GM19238 (cell line): Measurements from ENCODE around the gene GAST.

Source experiments
- DNase-seq: peaks from one replicate; pipeline ENCODE4 v3.0.0; 2011; ENCODE audit warnings: low spot score; ENCODE audit not compliant: insufficient read length

GAST gene

GRCh38 chr17:41707803-41708669, 4.1 kb upstream of the GAST start:
- DNase-seq = no peak

DNA sequence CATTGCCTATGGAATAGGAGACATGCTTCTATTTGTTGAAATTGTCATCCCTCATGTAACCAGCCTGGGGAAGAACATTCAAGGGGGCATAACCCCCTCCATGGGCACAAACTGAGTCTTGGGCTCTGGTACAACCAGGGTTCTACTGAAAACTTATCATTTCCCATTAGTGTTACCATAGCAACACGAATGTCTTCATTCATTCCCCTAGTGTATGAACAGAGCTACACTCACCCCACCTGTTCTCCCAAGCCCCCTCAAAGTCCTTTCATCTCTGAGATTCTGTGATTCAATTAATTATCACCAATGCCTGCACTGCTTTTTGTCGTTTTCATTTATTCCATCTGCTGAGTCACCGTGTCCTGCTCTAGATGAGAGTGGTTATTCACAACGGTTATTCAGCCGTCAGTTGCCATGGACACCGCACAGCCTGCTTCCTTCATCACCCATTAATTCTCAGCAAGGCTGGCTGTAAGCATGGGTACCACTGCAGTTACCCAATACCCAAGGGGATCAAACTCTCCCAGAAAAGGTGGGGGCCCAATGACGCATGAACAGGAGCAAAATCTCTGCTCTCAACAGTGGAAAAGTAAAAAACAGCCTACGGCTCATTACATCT, 1.6 kb upstream of the GAST start:
- no peak for DNase-seq

DNA sequence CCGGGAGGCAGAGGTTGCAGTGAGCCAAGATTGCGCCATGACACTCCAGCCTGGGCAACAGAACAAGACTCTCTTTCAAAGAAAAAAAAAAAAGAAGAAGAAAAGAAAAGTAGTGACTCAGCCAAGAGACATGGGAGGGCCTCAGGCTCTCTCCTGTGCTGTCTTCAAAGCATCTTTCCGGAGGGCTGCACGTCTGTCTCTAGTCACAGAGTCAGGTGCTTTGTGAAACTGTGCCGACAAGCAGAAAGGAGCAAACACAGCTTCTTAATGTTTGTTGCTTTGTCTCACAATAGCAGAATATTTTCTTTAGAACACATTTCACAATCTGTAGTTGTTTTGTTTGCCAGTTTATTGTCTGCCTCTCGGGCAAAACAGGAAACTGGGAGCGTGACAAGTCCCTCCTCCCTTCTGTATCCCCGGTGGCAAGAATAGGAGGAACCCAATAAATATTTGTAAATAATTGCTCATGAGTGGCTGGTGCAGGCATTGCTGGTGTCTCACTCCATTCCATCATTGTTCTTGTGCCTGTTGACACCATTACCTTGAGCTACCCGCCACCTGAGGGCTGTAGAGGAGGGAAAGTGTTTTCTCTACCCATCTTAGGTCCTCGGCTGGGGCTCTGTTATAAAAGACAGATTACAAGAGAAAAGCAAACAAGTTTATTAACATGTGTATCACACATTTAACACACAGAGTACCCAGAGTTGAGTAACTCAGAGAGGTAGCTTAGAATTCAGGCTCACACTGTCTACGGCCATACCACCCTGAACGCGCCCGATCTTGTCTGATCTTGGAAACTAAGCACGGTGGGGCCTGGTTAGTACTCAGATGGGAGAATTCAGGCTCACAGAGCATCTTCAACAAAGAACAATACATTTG, 5.5 kb downstream of the GAST start:
- no peak for DNase-seq

DNA sequence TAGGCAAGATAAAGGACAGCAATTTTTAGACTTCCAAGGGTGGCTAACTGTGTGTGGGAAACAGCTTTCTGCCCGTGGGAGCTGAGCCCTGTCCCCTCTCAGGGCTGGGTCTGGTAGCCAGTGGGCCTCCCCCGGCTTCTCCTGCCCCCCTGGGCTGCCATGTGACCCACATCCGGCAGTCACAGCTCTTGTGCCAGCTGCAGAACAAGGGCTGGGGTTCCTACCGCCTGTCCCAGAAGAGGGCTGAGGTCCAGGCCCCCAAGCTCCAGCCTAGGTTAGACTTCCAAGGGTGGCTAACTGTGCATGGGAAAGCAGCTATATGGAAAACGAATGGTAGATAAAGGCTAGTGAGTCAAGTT, 6.1 kb downstream of the GAST start:
- no peak for DNase-seq

GRCh38 chr17:41722231-41722630, 10.1 kb downstream of the GAST start:
- no peak for DNase-seq

- no peak for DNase-seq
Observed at GRCh38 chr17:41723801-41724475, 11.8 kb downstream of the GAST start.

DNA sequence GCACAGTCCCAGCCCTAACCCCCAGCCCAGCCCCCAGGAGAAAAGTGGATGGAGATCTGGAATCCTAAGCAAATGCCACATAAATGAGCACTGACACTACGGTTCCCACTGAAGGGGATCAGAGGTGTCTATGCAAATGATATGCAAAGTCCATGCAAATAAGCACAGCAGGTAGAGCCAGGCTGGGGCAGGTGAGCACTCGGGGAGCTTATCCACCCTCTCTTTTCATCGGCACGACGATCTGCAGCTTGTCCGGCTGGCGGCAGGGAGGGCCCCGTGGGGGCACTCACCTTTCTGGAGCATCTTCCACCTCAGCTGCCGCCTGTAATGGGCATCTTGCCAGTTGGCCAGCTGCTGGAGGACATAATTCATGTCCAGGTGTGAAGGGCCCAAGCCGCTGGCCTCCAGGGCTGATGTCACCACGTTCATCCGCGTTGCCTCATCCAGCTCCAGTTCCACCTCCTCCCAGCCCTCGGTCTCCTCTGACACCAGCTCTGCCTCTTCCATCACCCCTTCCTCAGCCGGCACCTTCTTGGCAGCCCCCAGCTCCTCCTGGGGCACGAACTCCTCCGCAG, 12.4 kb downstream of the GAST start:
- no peak for DNase-seq

DNA sequence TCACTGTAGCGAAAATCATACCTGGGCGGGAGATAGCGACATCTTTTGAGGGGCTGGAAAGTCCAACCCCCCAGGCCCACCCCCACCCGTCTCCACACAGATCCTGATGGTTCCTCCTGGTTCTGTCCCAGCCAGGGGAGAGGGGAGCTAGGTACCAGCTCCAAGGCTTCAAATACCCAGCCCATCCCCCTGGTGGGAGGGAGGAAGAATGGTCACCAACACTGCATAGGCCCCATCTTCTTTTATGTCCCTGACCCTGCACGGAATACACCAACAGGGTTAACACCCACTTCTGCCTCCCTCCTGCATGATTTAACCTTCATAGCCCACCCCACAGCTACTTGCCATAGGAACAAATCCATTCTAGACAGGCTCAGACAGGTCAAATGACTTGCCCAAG, 13.0 kb downstream of the GAST start:
- no peak for DNase-seq

- no peak for DNase-seq
Observed at GRCh38 chr17:41728056-41728455, 15.9 kb downstream of the GAST start.

DNA sequence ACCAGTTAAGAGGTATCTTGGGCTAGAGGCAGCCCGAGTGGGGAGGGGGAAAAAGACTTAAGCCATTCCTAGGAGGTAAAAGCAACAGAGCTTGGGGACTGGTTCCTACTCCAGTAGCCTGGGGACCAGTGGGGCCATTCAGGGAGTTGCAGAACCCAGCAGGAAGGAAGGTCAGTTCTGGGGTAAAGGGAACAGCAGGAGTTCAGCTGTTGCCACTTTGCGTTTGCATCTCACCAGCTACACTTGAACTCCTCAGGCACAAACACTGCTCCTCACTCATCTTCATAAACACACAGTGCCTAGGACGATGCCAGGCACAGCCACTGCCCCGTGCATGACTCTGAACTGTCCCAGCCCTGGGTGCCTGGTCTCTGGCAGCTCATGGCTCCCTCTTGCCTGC, 18.3 kb downstream of the GAST start:
- DNase-seq = no peak

DNA sequence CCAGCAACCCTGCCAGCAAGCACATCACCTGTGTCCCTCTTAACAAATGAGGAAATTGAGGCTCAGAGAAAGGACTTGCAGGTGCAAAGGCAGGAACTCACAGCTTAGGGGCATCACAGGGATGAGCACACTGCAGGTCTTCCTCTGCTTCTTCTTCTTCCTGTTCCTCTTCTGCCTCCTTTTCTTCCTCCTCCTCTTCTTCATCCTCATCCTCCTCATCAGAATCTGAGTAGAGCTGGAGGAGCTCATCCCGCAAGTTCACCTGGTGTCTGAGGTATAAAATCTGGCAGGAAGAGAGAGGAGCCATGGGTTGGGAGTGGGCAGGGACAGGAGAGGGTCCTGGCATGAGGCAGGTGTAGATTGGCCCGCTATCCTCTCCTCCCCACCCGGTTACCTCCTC, 19.7 kb downstream of the GAST start:
- DNase-seq = no peak

GRCh38 chr17:41733348-41734138, 21.4 kb downstream of the GAST start:
- DNase-seq = no peak

GRCh38 chr17:41734139-41734948, 22.2 kb downstream of the GAST start, which contains the start of gene HAP1:
HAP1 (minus strand) TSS chr17:41734643; CDS start chr17:41734634, 9 bp downstream.
- DNase-seq = no peak

GRCh38 chr17:41734949-41735313, 22.8 kb downstream of the GAST start:
- DNase-seq = no peak

- no peak for DNase-seq
Observed at GRCh38 chr17:41735744-41736143, 23.6 kb downstream of the GAST start.

DNA sequence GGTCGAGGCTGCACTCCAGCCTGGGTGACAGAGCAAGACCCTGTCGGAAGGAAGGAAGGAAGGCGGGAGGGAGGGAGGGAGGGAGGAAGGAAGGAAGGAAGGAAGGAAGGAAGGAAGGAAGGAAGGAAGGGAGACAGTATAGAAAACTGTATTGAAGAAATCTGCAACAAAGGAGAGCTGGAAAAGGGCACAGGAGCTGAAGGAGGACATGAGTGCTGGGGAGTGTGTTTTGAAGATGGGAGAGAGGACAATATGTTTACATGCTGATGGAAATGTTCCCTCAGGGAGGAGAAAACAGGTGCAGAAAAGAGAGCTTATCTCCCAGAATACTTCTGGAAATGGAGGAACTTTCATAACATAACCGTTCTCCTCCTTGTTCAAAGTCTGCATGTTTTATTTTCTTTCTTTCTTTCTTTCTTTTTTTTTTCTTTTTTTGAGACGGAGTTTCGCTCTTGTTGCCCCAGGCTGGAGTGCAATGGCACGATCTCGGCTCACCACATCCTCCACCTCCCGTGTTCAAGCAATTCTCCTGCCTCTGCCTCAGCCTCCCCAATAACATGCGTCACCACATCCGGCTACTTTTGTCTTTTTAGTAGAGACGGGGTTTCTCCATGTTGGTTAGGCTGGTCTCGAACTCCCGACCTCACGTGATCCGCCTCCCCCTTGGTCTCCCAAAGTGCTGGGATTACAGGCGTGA, 25.0 kb downstream of the GAST start:
- DNase-seq = no peak

- no peak for DNase-seq
Observed at GRCh38 chr17:41737680-41738023, 25.5 kb downstream of the GAST start.

- DNase-seq = peak; percentile 94
Observed at GRCh38 chr17:41738077-41738800, 26.1 kb downstream of the GAST start.

DNA sequence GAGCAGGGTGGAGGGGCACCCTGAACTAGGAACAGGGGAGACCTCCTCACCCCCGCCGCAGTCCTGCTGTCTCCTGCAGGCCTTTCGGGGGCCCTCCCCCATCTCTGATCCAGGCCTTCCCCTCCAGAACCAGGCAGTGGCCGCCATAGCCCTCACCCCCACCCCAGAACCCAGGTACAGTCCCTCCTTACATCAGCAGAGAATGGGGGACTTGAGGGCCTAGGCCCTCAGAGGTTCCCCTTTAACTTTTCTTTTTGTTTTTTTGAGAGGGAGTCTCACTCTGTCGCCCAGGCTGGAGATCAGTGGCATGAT, 26.6 kb downstream of the GAST start:
- no peak for DNase-seq
